ENCODE data around the gene SIL1. TPM values are rescaled to one million over a fixed set of nuclear protein-coding genes. Genes with fewer than 3 reads are reported as not detected.

SIL1 gene
- total RNA-seq, 1 donor from 2014 or later = 40.9 TPM

DNA sequence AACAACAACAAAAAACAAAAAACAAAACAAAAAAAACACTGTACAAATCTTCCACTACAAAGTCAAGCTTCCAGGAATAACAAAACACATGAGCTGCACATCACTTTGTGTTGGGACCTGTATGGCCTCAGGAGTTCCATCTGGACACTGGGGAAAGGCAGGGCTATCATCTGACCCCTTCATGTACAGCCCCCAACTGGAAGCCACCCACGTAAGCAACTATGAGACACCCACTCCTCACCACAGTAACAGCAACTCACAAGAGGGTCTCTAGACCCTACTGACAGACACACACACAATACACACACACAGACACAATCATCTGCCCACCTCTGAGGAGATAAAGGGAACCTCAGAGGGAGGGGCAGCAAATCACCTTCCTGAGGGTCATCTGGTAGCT, 241.4 kb downstream of the SIL1 start:
- Mint-ChIP-seq H3K4me1 (ENCODE audit: unreplicated experiment) (peaks cover 43% of the 10 kb centered on the region), H3K27me3 (no peaks in the 10 kb centered on the region), H3K9me3 (no peaks in the 10 kb centered on the region), H3K27ac (peak overlapping the region; percentile 34), H3K36me3 (peaks cover 3% of the 10 kb centered on the region), H3K4me3 (no peak overlapping the region)
- no peak for DNase-seq (ENCODE audit: extremely low spot score, unreplicated experiment)
- TF ChIP-seq, protein P1, sequence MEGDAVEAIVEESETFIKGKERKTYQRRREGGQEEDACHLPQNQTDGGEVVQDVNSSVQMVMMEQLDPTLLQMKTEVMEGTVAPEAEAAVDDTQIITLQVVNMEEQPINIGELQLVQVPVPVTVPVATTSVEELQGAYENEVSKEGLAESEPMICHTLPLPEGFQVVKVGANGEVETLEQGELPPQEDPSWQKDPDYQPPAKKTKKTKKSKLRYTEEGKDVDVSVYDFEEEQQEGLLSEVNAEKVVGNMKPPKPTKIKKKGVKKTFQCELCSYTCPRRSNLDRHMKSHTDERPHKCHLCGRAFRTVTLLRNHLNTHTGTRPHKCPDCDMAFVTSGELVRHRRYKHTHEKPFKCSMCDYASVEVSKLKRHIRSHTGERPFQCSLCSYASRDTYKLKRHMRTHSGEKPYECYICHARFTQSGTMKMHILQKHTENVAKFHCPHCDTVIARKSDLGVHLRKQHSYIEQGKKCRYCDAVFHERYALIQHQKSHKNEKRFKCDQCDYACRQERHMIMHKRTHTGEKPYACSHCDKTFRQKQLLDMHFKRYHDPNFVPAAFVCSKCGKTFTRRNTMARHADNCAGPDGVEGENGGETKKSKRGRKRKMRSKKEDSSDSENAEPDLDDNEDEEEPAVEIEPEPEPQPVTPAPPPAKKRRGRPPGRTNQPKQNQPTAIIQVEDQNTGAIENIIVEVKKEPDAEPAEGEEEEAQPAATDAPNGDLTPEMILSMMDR (conservative IDR thresholded peaks at IDR 0.05) = no peak

DNA sequence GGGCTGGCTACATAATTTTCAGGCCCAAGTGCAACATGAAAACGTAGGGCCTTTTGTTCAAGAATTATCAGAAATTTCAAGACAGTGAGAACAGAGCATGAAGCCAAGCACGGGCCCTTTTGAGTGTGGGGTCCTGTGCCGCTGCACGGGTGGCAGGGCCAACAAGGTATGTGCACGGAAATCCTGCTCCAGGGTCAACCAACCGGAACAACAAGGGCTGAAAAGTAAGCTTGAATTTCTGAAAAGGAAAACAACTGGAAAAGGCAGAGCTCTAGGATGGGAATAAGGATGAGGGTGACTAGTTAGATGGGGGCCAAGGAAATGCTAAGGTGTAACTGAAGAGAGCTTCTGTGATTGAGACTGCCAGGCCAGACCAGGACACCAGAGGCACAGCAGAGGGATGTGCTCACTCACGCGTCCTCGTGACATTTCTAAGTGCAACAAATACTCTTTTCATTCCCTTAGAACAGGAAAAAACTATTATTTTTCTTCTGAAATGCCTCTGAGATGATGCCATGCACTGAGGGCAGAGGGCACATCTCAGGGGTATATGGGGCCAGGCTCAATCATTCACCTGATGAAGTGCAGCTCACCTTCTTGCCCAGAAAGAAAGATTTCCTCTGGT, 242.4 kb downstream of the SIL1 start:
- TF ChIP-seq, protein P1 (conservative IDR thresholded peaks at IDR 0.05) = no peak
- H3K4me3 Mint-ChIP-seq = no peak overlapping the region
- peaks cover 3% of the 10 kb centered on the region for H3K36me3 Mint-ChIP-seq
- no peak for DNase-seq (ENCODE audit: extremely low spot score, unreplicated experiment)
- no peaks in the 10 kb centered on the region for H3K27me3 Mint-ChIP-seq
- H3K27ac Mint-ChIP-seq = peak overlapping the region; percentile 23
- H3K4me1 Mint-ChIP-seq (ENCODE audit: unreplicated experiment) = peaks cover 36% of the 10 kb centered on the region
- no peaks in the 10 kb centered on the region for H3K9me3 Mint-ChIP-seq

DNA sequence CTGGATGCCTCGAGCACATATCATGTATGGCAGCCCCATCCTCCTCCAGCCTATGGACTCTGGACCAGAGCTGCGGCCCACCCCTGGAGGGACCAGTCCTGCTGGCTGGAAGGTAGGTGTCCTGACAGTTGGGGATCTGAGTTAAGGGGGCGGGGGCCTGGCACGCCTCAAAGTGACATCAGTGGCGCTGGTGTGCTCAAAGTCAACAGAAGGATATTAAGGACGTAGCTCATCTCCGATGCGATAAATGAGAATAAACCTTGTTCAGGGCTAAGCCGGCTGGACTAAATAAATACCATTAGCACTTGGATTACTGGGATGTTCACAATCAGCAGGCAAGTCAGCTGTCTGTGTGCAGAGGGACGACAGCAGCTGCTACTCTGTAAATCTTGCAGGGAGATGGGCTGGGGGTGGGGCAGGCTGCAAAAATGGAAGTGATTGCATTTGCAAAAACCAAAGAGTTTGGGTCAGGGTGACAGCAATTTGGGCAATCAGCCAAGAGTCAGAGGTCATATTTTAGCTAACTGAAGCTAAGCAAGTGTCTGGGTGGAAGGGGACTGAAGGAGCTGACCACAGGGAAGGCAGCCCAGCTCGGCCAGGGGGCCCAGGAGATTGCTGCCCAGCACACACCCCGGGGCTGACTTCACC, 243.0 kb downstream of the SIL1 start:
- Mint-ChIP-seq H3K27me3 (no peaks in the 10 kb centered on the region), H3K27ac (peak overlapping the region; percentile 65), H3K36me3 (peaks cover 3% of the 10 kb centered on the region), H3K9me3 (no peaks in the 10 kb centered on the region), H3K4me1 (ENCODE audit: unreplicated experiment) (peaks cover 36% of the 10 kb centered on the region), H3K4me3 (peak overlapping the region; percentile 41)
- no peak for DNase-seq (ENCODE audit: extremely low spot score, unreplicated experiment)
- TF ChIP-seq, protein P1 (conservative IDR thresholded peaks at IDR 0.05) = no peak

DNA sequence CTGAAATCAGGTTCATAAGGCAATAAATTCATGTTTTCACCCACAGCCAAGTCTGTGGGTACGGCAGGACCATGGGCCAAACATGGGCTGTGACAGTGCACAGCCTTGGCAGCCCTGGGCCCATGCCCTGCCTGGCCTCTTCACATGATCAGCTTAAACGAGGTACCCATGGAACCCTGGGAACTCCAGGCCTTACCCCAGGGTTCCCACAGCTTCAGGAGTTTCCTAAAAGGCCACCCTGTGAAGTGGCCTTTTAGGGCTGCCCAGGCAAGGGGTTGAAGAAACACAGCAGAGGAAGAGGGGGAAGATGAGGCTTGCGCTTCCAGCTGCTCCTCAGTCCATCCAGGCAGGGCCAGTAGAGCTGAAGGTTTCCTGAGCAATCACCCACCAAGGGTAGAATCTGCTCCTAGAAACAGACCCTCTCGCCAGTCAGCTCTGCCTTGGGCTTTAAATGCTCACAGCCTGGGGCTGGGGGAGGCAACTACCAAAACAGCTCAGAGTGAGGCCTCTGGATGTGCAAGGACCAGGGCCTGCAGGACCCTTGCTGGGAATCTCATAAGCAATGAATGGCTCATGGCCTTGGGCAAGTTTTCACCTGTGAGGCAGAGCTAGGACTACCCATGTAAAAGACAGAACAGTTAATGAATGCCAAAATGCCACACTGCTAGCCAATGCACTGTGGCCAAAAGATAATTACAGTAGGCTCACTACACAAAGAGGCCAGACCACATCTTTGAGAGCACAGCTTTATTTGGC, 243.7 kb downstream of the SIL1 start:
- no peaks in the 10 kb centered on the region for H3K27me3 Mint-ChIP-seq
- peaks cover 3% of the 10 kb centered on the region for H3K36me3 Mint-ChIP-seq
- TF ChIP-seq, protein P1 (conservative IDR thresholded peaks at IDR 0.05) = no peak
- no peak overlapping the region for H3K4me3 Mint-ChIP-seq
- peaks cover 36% of the 10 kb centered on the region for H3K4me1 Mint-ChIP-seq (ENCODE audit: unreplicated experiment)
- H3K27ac Mint-ChIP-seq = peak overlapping the region; percentile 65
- H3K9me3 Mint-ChIP-seq = no peaks in the 10 kb centered on the region
- no peak for DNase-seq (ENCODE audit: extremely low spot score, unreplicated experiment)

DNA sequence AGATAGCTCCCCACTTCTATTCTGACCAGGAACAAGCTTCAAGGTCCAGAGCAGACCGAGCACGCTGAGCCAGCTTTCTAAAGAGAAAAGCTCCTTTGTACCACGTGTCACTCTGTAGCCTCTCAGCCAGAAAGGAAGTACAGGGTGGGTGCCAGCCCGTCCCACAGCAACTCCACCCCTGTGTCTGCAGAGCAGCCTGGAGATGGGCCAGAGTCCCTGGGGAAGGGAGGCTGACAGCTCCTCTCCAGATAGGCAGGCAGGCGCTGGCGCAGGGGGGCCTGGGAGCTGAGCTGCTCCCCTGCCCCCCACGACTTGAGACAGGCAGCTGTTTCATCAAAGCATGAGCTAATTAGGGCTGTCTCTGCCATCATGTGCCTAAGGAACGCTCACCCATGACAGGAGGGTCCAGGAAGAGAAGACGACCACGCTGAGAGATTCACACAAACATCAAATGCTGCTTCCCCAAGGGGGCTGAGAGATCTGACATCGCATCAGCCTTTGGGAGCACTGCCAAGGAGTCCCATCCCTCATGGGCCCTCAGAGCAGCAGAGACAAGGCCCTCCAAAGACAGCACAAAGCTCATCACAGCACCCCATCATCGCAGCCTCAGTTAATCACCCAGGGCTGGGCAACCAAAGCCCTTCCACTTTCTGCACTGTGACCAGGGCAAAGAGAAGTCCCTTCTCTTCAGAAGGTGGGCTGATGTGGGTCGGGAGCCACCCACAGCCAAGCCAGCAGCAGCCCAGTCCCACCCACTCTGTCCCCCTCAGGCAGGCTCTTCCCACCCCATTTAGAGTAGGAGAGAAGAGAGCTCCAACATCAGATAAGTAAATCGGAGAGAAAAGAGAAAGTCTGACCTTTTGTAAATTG, 244.5 kb downstream of the SIL1 start:
- no peak overlapping the region for H3K4me3 Mint-ChIP-seq
- no peaks in the 10 kb centered on the region for H3K9me3 Mint-ChIP-seq
- H3K27me3 Mint-ChIP-seq = no peaks in the 10 kb centered on the region
- TF ChIP-seq, protein P1 (conservative IDR thresholded peaks at IDR 0.05) = no peak
- peaks cover 41% of the 10 kb centered on the region for H3K4me1 Mint-ChIP-seq (ENCODE audit: unreplicated experiment)
- H3K36me3 Mint-ChIP-seq = peaks cover 3% of the 10 kb centered on the region
- DNase-seq (ENCODE audit: extremely low spot score, unreplicated experiment) = peak; percentile 68
- peak overlapping the region; percentile 65 for H3K27ac Mint-ChIP-seq

Data from type B pancreatic cell (in vitro differentiated cells).